ENCODE results near the gene TNFRSF21.
"Not testable (repeated sequence)": the region's sequence is repeated elsewhere in the genome, so short reads cannot be mapped to it uniquely, and the experiment has no call there.

TNFRSF21 gene

GRCh38 chr6:47323321-47323720 lies 13.6 kb upstream of the TNFRSF21 start:
- DNase-seq (ENCODE audit: low read depth) = no peak

- no peak for DNase-seq (ENCODE audit: low read depth)
Measured at GRCh38 chr6:47321577-47321976, 11.9 kb upstream of the TNFRSF21 start.

GRCh38 chr6:47319867-47320266 lies 10.2 kb upstream of the TNFRSF21 start:
- no peak for DNase-seq (ENCODE audit: low read depth)

GRCh38 chr6:47319382-47319781 lies 9.7 kb upstream of the TNFRSF21 start:
- DNase-seq (ENCODE audit: low read depth) = no peak

- no peak for DNase-seq (ENCODE audit: low read depth)
Measured at GRCh38 chr6:47318236-47318989, 8.7 kb upstream of the TNFRSF21 start.

- not testable (repeated sequence) for DNase-seq (ENCODE audit: low read depth)
Measured at GRCh38 chr6:47315181-47315580, 5.5 kb upstream of the TNFRSF21 start.

- no peak for DNase-seq (ENCODE audit: low read depth)
Measured at GRCh38 chr6:47310131-47310480, 401 bp upstream of the TNFRSF21 start.

GRCh38 chr6:47308552-47309290 lies 984 bp downstream of the TNFRSF21 start:
- DNase-seq (ENCODE audit: low read depth) = no peak

GRCh38 chr6:47308198-47308517 lies 1.5 kb downstream of the TNFRSF21 start:
- DNase-seq (ENCODE audit: low read depth) = no peak

- no peak for DNase-seq (ENCODE audit: low read depth)
Measured at GRCh38 chr6:47307362-47308197, 2.1 kb downstream of the TNFRSF21 start.

GRCh38 chr6:47306887-47307286 lies 2.8 kb downstream of the TNFRSF21 start:
- DNase-seq (ENCODE audit: low read depth) = no peak

GRCh38 chr6:47303861-47304260 lies 5.8 kb downstream of the TNFRSF21 start:
- DNase-seq (ENCODE audit: low read depth) = no peak

GRCh38 chr6:47303342-47303741 lies 6.4 kb downstream of the TNFRSF21 start:
- DNase-seq (ENCODE audit: low read depth) = no peak

GRCh38 chr6:47302043-47302442 lies 7.7 kb downstream of the TNFRSF21 start:
- DNase-seq (ENCODE audit: low read depth) = no peak

- no peak for DNase-seq (ENCODE audit: low read depth)
Measured at GRCh38 chr6:47301441-47301840, 8.3 kb downstream of the TNFRSF21 start.

- DNase-seq (ENCODE audit: low read depth) = no peak
Measured at GRCh38 chr6:47300417-47300816, 9.3 kb downstream of the TNFRSF21 start.

GRCh38 chr6:47299965-47300364 lies 9.7 kb downstream of the TNFRSF21 start:
- no peak for DNase-seq (ENCODE audit: low read depth)

- no peak for DNase-seq (ENCODE audit: low read depth)
Measured at GRCh38 chr6:47298475-47298874, 11.2 kb downstream of the TNFRSF21 start.

- DNase-seq (ENCODE audit: low read depth) = no peak
Measured at GRCh38 chr6:47294990-47295389, 14.7 kb downstream of the TNFRSF21 start.

GRCh38 chr6:47292944-47293343 lies 16.8 kb downstream of the TNFRSF21 start:
- DNase-seq (ENCODE audit: low read depth) = no peak

- DNase-seq (ENCODE audit: low read depth) = no peak
Measured at GRCh38 chr6:47292027-47292426, 17.7 kb downstream of the TNFRSF21 start.

- DNase-seq (ENCODE audit: low read depth) = no peak
Measured at GRCh38 chr6:47290124-47290834, 19.4 kb downstream of the TNFRSF21 start.
